Measurements from ENCODE around the gene PDE4D.

Gene PDE4D

GRCh38 chr5:59251627-59252026 lies 641.9 kb downstream of the PDE4D start:
- DNase-seq (ENCODE audit: low spot score), result no peak

DNA sequence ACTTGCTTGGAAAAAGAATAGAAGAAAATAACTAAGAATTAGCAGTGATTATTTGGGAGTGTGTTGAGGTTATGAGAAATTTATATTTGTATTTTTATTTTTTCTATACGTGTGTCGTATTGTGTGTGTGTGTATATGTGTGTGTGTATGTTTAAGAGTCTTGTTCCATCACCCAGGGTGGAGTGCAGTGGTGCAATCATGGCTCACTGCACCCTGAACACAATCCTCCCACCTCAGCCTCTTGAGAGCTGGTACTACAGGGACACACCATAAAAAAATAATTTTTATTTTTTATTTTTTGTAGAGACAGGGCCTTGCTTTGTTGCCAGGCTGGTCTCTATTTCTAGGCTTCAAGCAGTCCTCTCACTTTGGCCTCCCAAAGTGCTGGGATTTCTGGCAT lies 643.8 kb downstream of the PDE4D start:
- DNase-seq (ENCODE audit: low spot score), result no peak

GRCh38 chr5:59249160-59249559 lies 644.4 kb downstream of the PDE4D start:
- no peak for DNase-seq (ENCODE audit: low spot score)

GRCh38 chr5:59246882-59247281 lies 646.6 kb downstream of the PDE4D start:
- no peak for DNase-seq (ENCODE audit: low spot score)

DNA sequence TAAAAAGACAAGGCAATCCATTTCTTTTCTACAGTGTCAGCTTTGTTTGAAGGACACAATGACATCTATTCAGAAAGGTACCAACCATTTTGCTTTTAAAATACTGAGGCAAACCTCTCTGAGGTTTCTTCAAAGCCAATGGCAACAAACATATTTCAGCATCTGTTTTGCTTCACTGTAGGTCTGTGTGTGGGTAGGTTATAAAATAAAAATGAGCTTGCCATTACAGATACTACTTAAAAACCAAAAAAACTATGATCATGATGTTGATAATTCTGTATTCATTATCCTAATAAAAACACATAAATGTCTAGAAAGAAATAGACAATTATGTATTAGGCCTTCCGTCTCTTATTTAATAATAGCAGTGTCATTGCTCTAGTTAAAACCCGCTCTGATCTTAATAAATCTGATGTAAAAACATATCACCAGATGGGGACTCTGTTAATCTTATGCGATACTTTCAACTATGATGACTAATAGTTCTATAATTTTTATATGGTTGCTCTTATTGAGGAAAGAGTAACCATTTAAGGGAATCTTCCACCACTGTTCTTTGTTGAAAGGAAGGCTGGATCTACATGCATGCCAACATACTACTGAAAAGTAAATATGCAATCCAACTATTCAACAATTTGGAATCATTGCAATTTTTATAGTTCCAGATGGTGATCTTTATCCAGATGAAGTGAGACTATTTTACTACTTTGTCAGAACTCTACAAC lies 647.2 kb downstream of the PDE4D start:
- DNase-seq (ENCODE audit: low spot score), result no peak

- DNase-seq (ENCODE audit: low spot score), result no peak
These were observed 648.3 kb downstream of the PDE4D start for GRCh38 chr5:59245198-59245597.

DNA sequence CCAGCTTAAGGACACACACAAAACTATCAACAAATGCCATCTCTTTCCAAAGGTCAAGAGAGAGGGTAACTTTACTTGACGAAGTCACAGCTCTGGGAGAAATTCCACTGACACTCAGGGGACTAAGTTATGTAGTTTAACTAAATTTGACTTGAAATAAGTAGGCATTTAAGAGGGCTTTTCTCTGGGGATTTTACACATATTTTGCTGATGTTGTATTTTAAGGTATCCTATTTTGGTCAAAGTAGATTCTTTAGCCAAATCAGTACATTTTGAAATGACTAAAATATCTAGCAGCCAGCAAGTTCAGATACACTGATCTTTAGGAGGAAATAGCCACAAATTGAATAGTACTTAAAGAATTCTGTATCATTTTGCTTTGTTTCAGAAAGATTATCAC lies 652.0 kb downstream of the PDE4D start:
- DNase-seq (ENCODE audit: low spot score), result no peak

GRCh38 chr5:59241119-59241518 lies 652.4 kb downstream of the PDE4D start:
- no peak for DNase-seq (ENCODE audit: low spot score)

- DNase-seq (ENCODE audit: low spot score), result no peak
These were observed 655.2 kb downstream of the PDE4D start for GRCh38 chr5:59238126-59238902.

- no peak for DNase-seq (ENCODE audit: low spot score)
These were observed 656.5 kb downstream of the PDE4D start for GRCh38 chr5:59236986-59237385.

GRCh38 chr5:59236448-59236847 lies 657.1 kb downstream of the PDE4D start:
- no peak for DNase-seq (ENCODE audit: low spot score)

GRCh38 chr5:59234236-59234635 lies 659.3 kb downstream of the PDE4D start:
- DNase-seq (ENCODE audit: low spot score), result no peak

DNA sequence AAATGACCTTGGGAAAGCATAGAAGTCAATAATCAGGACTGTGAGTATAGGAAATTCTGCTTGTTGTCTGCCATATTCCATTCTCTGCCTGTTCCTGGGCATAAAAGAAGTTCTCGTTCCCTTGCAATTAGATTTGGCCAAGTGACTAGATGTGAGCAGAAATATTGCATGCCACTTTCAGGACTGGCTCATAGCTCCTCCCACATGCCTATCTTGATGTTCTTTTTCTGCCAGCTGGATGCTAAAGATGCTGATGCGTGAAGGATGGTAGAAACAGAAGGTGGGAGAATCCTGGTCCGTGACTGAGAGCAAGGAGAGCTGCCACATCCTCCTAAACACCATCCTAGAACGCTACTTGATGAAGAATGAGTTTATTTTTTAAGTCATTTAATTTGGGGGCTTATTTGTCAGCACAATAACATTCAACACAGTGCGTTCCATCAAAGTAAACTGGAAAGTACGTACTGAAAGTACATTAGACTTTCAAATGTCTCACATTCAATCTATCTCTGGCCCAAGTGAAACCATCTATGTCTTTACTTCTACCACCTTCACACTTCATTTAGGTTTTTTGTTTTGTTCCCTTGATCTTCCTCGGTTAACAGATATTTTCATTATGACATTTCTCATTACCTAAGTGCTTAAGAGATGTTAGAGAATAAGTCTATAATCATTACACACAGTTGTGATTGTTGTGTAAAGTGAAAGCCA lies 662.1 kb downstream of the PDE4D start:
- no peak for DNase-seq (ENCODE audit: low spot score)

GRCh38 chr5:59222687-59223511 lies 670.6 kb downstream of the PDE4D start:
- DNase-seq (ENCODE audit: low spot score), result peak; percentile 39

GRCh38 chr5:59221769-59222168 lies 671.8 kb downstream of the PDE4D start:
- DNase-seq (ENCODE audit: low spot score), result no peak

DNA sequence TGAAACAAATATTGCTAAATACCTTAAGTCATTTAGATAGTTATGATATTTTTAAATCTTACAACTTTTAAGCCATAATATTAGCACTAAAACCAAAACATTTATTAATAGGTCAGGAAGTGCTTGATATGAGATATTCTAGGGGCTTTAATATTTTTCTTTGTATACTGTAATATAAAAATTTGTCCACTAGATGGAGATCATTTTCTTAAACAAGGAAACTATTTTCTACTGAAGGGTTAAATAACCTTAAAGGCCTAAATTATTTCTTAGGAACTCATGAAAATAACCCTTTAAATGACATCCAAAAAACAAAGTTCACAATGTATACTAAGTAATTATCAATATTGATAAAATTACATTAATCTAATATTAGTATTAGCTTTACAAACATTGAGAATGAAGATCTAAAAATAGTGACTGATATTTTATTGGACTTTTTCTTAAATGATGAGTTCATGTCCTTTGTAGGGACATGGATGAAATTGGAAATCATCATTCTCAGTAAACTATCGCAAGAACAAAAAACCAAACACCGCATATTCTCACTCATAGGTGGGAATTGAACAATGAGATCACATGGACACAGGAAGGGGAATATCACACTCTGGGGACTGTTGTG lies 675.0 kb downstream of the PDE4D start:
- DNase-seq (ENCODE audit: low spot score), result peak; percentile 50

- DNase-seq (ENCODE audit: low spot score), result no peak
These were observed 676.7 kb downstream of the PDE4D start for GRCh38 chr5:59216841-59217240.

DNA sequence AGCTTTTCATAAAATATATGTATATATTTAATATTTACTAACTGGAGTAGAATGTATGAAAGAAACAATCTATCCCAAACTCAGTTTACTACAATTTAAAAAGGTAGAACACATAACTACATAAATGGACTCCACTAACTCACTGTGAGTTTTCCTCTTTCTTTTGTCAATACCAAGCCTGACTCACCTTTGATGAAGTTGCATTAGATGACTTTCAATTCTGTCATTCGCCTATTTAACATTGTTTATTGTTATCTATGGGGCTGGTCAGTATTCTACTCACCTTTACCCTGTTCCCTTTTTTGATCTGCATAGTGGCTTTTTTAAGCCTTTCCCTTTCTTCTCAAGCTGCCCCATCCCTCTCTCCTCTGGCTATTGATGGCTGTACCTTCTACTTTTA lies 680.9 kb downstream of the PDE4D start:
- DNase-seq (ENCODE audit: low spot score), result no peak

DNA sequence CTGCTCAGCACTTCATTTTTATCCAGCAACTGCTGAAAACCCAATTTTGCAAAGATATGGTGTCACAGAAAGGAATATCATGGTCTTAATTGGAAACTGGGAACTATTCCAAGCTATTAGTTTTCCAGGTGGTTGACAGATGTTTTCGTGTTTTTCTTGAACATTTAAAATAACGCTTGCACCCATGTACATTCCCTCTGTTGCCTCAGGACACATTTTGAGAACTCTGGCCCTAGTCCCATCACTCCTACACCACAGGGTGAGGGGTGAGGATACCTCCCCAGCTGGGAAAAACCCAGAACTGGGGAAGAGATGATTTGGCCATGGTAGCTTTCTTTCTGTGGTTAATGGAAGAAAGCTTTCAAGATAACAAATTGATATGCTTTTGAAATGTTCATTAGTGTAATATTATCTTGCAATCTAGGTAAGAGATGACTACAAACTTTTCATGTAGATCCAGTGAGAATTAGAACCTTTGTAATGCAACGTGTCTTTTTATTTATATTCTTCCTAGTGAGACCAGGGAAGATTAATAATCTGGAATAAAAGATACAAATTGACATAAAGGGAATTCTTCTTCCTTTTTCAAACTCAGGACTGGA lies 683.7 kb downstream of the PDE4D start:
- no peak for DNase-seq (ENCODE audit: low spot score)

GRCh38 chr5:59208474-59208873 lies 685.1 kb downstream of the PDE4D start:
- DNase-seq (ENCODE audit: low spot score), result no peak

- DNase-seq (ENCODE audit: low spot score), result no peak
These were observed 686.1 kb downstream of the PDE4D start for GRCh38 chr5:59207401-59207800.

Measured in kidney capillary endothelial cell (primary cell).